GM21619 (cell line): ENCODE measurements around the gene DNAJB13.

Experiments used
- ATAC-seq: cut with Tn5 transposase; IDR thresholded peaks from one replicate; pipeline ENCODE4 v1.9.1; 2021; ENCODE audit not compliant: unreplicated experiment

DNAJB13 gene

DNA sequence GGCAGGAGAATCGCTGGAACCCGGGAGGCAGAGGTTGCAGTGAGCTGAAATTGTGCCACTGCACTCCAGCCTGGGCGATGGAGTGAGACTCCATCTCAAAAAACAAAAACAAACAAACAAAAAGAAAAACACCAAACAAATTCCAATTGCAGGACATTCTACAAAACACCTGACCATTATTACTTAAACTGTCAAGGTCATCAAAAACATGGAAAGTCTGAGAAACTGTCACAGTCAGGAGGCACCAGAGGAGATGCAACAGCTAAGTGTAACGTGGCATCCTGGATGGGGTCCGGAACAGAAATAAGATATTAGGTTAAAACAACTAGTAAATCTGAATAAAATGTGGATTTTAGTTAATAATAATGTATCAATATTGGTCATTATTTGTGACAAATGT, 914 bp upstream of the DNAJB13 start:
- ATAC-seq, result no peak

DNA sequence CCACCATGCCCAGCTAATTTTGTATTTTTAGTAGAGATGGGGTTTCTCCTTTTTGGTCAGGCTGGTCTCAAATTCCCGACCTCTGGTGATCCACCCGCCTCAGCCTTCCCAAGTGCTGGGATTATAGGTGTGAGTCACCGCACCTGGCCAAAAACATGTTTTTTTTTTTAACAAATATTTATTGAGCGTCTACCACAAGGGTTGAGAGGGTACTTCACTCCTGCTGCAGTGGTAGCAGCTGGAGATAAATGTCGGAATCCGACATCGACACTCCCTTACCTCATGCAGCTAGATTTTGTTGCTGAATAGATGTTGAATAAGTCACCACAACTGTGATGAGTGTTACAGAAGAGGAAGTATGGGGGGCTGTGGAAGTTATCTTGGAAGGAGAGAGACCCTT, 971 bp downstream of the DNAJB13 start:
- ATAC-seq, result no peak

DNA sequence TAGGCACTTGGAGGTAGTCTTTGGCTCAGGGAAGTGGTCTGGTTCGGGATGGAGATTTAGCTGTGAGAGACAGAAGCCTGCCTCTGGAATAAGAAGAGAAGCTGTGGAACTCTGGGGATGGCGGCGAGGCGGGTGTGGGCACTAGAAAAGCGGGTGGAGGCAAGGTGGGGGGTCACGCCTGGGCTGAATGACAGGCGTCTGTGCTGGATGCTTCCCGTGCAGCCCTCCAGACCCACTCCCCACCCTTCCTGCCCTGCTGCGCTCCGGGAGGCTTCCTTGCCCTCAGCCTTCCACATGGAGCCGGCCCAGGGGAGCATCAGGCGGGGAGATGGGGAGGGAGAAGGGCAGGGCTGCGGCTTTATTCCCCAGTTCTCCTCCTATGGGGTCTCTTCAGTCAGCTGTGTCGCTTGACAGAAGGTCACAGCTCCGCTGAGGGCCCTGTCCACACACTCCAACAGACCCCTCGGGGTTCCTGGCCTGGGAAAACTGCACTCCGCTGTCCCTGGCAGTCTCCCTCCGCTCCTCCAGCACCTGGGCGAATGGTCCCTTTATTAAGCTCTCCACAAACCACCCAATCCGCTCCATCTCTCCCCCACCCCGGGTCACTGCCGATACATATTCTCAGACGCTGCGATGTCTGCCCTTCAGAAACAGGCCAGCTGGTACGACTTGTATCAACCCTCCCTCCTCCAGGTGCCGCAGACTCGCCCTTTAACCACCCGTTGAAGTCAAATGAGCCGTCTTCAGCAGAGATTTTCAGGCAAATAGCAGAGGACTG, 6.2 kb downstream of the DNAJB13 start:
- ATAC-seq, result no peak

DNA sequence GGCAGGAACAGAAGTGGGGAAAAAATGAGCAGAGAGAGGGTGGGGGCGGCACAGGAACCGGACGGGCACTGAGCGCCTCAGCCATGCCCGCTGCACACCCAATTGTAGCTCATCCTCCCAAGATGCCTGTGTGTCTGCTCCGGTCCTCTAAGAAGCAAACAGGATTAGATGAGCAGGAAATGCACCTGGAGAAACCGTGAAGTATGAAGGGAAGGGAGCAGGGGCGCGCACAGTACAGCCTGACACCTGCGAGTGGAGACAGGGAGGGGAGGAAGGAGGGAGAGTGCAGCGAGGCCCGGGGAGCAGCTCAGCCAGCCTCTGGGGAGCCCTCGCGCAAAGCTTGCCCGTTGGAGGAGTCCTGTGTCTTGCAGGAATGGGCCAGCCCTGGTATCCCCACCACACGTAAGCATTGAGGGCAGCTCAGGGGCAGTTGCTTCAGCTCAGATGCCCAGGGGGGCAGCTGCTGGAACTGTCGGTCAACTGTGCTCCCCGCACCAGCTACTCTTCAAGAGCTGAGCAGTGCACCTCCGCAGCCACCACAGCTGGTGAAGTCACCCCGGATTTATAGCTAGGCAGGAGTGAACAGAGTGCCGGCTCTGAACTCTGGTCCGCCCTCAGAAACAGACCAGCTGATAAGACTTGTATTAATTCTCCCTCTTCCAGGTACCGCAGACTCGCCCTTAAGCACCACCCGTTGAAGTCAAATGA, 7.0 kb downstream of the DNAJB13 start:
- no peak for ATAC-seq

DNA sequence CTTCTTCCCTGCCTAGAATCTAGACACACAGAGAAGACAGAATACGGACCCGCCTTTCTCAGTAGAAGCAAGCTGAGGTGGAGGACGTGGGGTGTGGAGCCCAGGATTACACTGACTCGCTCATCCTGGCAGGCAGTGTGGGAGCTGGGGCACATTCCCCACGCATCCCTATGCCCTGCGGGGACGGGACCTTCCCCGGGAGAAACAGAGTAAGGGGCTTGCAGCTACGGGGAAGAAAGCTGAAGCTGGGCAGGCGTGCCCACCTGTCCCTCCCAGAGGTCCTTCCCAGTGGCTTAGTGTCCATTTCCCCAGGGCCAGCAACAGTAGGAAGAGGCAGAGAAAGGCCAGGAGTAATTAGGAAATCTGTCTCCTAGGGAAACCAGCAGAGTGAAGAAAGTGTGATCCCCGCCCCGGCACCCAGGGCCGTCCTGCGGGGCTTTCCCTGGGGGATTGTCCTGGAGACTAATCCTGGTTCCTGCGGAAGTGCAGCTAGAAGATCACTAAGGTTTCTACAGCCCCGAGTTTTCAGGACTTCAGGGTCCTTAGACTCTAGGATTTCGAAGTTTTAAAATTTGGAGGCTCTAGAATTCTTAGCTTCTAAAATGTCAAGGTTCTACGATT, 7.8 kb downstream of the DNAJB13 start:
- no peak for ATAC-seq

DNA sequence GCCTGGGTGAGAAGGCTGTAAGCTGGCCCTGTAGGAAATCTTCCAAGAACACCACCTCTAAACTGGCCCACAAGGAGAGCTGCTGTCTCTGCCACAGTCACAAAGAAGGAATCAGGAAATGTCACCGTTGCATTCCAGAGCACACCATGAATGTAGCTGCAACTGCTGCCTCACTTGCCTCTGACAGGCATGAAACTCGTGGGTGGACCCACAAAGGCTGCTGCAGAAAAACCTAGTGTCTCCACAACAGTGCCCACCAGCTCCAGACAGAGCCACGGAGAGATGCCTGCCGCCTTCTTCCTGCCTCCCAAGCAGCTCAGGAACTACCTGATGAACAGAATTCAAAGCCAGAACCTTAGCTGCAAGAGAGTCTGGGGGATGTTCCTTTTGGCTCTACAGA, 10.5 kb downstream of the DNAJB13 start:
- ATAC-seq, result no peak

DNA sequence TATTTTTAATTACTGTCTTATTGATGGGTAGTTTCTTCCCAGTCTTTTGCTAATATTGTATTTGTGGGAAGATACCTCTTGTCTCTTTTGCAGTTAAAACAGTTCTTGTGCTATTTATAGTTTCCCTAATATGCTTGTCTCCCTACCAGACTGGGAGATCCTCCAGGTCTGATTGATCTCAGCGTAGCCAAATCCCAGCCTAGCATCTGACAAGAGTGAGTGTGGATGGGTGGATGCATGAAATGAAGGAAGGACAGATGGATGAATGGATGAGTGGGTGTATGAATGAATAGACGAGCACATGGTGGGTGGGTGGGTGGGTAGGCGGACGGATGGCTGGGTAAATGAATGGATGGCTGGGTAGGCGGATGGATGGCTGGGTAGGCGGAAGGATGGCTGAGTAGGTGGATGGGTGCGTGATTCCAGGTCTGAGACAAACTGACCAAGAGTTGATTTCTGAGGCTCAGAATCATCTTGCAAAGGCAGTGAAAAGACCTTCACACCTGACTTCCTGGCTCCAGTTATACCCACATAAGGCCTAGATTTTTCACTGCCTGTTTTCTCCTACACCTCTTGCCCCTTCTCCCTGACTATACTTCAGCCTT, 11.4 kb downstream of the DNAJB13 start:
- no peak for ATAC-seq

DNA sequence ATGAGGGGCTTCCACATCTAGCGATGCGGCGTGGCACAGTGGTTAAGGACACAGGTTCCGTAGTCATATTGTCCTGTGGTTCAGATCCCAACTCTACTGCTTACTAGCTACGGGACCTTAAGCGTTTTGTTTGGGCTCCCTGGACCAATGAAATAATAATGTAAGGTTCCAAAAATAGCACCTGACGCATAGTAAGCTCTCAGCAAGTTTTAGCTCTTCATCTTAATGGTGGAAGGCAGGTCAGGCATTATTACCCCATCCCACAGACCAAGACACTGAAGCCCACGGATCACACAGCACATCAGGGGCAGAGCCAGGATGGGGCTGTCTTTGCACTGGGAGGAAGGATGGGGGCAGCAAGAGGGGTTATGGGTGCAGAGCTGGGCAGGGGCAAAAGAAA, 13.0 kb downstream of the DNAJB13 start:
- ATAC-seq, result no peak

DNA sequence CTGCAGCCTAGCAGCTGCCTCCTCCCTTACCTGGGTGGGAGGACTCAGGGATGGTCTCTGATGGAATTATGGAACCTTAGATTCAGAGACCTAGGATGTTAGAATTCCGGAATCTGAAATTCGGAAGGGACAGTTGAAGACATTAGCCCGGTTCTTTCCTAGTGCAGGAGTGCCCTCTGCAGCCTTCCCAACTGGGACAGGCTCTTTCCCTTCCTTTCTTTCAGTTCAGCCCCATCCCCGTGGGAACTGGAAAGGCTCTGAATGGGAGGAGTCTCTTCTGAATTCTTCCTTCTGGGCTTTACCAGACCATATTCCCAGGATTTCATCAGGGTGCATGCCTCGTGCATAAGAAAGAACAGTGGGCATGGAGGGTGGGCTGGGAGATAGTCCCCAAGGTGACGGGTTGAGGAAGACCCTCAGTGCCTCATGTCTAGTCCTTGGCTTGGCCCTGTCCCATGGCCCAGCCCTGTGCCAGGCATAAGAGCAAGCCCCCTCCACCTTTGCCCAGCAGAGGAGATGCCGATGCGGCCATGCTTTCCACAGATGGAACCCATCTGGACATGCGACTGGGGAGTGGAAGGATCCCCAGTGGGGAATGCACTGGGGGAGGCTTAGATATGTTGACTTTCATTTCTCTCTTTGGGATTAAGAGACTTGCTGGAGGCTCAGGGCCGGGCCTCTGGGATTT, 14.4 kb downstream of the DNAJB13 start:
- ATAC-seq, result no peak

DNA sequence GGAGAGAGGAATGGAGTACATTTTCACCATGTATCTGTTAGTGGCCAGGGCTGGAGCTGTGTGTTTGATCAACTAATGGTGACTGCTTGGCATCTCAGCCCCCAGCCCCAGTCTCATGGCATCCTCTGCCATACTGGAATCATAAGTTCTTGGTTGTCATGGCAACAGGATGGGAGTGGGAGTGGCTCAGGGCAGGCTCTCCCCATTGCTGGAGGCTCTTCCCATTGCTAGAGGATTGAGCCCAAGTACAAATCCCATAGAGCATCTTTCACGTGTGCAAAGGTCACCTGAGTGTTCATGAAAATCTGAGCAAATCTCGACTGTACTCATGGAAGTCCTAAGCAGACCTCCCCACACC, 14.9 kb downstream of the DNAJB13 start:
- no peak for ATAC-seq

DNA sequence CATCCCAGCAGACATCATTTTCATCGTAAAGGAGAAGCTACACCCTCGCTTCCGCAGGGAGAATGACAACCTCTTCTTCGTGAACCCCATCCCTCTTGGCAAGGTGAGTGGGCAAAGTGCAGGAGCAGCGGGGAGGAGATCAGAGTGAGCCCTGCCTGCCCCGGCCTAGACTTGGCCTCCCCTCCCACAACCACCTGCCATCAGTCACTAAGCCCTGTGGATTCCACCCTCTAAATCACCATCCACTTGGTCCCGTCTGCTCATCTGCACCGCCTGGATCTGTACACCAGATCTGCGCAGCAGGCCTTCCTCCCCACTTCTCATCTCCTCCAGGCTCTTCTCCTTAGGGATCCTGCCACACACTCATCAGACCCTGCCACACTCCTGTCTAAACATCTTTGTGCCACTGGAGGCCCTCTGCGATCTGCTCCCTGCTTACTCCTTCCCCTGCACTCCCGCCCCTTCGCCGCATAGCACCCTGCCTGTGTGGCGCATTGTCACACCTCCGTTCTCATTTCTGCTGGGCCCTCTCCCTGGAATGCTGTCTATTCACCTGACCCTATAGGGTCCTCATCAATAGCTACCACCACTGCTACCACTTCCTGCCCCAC, 17.6 kb downstream of the DNAJB13 start:
- ATAC-seq, result no peak

DNA sequence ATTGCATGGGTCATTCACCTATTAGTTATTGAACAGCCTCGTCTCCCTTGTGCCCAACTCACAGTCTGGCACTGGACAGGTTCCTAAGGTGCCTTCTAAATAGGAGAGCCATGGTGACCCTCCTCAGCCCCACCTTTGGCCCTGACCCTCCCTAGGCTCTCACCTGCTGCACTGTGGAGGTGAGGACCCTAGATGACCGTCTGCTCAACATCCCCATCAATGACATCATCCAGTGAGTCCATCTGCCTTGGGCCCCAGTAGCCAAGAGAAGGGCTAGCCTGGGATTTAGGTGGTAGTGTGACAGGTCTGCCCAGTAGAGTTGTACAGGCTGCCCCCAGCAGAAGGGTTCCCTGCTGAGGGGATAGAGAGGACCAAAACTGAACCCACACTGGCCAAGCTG, 18.3 kb downstream of the DNAJB13 start:
- no peak for ATAC-seq

DNA sequence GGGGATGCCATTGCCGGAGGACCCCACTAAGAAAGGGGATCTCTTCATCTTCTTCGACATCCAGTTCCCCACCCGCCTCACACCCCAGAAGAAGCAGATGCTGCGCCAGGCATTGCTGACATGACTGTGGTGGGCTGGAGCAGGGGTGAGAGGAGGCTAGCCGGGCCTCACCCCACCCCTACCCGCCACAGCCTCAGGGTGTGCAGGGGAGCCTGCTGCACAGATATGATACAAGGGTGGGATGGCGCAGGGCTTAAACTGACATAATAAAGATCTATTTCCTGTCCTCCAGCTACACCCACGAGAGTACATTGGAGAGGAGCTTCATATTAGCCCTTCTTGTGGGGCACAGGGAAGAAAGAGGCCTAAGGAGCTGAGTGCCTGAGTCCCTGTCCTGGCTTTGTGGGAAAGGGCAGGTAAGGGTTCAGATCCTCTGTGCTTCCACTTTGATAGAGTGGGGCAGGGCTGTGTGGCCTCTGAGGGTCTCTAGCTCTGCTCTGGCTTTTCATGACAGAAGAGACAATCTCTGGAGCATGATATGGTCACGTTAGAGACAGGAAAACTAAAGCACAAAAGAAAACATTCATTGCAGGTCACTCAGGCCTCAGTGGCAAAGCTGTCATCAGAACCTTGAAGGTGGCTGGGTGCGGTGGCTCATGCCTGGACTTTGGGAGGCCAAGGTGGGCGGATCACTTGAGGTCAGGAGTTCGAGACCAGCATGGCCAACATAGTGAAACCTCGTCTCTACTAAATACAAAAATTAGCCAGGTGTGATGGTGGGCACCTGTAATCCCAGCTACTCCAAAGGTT, 19.4 kb downstream of the DNAJB13 start:
- ATAC-seq, result no peak

DNA sequence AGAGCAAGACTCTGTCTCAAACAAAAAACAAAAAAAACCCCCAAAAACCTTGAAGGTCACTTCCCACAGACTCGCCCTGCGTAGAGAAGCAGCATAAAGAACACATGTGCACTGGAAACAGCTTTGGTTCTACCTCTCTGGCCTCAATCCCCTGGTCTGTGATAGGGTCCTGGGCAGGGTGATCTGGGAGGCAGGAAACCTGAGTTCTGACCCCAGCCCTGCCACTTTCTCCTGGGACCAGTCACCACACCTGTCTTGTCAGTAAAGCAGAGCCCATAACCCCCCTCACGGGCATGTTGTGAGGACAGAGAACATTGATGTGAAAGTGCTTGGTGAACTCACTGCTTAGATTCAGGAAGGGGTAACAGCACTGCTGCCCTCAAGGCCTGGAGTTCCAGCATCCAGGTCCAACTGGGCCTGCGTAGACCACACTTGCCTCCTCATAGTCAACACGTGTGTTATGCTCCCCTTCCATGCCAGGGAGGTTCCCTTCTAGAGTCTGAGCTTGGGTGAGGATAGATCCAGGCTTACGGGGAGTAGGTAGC, 20.4 kb downstream of the DNAJB13 start:
- no peak for ATAC-seq

DNA sequence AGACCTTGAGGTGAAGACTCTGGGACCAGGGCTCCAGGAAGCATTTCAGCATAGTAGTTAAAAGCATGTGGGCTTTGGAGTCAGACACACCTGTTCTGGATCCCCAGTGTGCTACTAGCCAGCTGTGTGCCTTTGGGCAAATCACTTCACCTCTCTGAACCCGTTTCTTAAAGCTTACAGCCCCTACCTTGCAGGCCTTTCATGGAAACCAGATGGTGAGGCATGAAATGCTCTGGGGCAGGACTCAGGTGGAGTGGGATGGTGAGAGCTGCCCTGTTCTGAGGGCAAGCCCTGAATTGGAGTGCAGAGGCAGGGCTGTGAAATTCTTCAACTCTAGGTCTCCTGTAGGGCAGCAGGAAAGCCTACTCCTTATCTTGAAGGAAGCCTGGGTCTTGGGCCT, 21.4 kb downstream of the DNAJB13 start:
- no peak for ATAC-seq

DNA sequence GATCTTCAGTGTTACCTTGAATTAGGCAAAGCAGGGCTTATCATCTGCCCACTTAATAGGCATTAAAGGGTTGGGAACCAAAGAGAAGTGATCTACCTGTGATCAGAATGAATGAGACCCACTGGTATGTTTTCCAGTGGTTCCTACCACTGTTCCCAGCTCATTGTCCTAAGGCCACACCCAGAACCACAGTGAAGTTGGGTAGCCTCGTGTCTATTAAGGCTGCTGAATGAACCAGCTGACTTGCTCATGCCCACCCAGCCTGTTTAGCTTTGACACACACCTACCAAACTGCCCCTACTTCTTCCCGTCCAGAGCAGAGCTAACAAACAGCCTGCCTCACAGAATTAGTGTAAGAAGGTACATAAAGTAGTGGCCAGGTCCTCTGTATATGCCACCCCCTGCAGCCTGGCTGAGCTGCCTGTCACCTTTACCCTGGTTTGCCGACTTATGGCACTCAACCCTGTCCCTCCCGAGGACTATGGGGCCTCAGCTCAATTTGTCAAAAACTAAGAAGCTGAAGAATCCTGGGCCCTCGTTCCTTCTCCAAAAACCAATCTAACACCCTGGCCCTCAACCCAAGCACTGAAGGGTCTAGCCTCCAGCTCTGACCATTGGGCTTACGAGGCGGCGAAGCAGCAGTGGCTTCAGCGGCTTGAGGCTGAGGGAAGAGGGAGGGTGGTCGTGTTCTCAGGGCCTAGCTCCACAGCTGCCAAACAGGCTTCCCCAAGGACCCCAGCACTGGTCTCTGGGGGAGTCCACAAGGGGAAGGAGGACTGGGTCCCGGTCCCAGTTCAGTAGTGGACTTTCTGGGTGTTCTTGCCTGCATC, 22.0 kb downstream of the DNAJB13 start:
- no peak for ATAC-seq

DNA sequence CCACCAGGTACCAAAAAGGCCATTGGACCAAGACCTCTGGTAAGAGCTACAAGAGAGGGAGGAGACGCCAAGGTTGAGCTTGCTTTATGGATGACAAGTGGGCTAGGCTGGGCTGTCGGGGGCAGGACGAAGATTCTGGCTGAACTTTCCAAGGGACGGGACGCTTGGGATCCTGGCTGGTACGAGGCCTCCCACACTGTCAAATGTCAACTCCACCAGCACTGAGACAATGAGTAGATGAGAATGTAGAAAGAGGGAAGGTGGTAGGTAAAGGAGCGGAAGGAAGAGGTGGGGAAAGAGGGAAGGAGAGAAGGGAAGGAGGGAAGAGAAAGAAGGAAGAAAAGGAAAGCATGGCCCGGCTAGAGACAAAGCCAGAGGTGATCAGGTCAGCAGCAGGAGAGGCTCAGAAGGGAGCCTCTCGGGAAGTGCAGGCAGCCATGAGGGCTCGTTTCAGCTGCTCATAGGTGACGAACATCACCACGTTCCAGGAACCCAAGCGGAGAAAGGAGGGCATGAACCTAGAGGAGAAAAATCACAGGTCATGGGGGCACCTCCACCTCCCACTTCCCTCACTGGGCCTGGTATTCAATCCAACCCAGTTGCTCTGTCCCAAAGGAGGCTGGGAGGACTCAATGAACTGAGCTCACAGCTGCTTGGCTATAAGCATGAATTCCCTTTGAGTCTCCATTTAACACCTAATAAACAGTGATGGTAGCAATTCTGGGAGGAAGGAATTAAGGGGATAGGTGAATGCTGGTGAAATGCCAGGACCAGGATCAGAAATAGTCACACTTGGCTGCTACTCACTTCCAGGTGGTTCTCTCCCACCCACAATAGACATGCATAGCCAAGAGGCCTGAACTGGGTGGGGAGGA, 24.0 kb downstream of the DNAJB13 start:
- no peak for ATAC-seq

DNA sequence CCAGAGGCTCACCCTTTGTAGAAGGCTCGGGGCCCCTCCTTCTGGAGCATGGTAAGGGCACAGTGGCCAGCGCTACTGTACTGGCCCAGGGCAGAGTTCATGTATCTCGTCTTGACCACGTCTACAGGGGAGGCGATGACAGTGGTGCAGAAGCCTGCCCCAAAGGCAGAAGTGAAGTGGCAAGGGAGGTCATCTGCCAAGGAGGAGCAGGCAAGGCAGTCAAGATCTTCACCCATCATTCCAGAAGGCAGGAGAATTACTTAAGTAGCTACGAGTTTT, 24.6 kb downstream of the DNAJB13 start:
- no peak for ATAC-seq
